ENCODE results near the gene NUBP2.

- no peak for TF ChIP-seq CTCF (IDR thresholded peaks at IDR 0.05; ENCODE audit: extremely low read depth in 1 of 2, insufficient read depth in 1 of 2, low read depth in 1 of 2, low read length in 2 of 2)
- TF ChIP-seq EZH2 (IDR thresholded peaks at IDR 0.05; ENCODE audit: borderline replicate concordance, low read depth, low read length, severe bottlenecking): no peak
- no peak for TF ChIP-seq JUN (IDR thresholded peaks at IDR 0.05; ENCODE audit: borderline replicate concordance, insufficient read depth, insufficient read length, low read depth)
- TF ChIP-seq POLR2A (IDR thresholded peaks at IDR 0.05; ENCODE audit: low read depth, low read length): no peak
- no peak for TF ChIP-seq MYC (IDR thresholded peaks at IDR 0.05; ENCODE audit: low read depth, low read length)
- no peak for TF ChIP-seq POLR2AphosphoS5 (IDR thresholded peaks at IDR 0.05; ENCODE audit: insufficient read depth, low read depth, low read length)
- no peak for TF ChIP-seq GATA2 (IDR thresholded peaks at IDR 0.05; ENCODE audit: insufficient read depth, insufficient read length, low read depth, low read length)
- TF ChIP-seq FOS (IDR thresholded peaks at IDR 0.05; ENCODE audit: borderline replicate concordance, insufficient read depth, low read length): no peak
- TF ChIP-seq MAX (IDR thresholded peaks at IDR 0.05; ENCODE audit: insufficient read depth, insufficient read length): no peak
These were observed 34.8 kb upstream of the NUBP2 start for GRCh38 chr16:1747934-1748333.
